Measurements from ENCODE around the gene TMEM129. TPM values are rescaled to one million over a fixed set of nuclear protein-coding genes. Genes with fewer than 3 reads are reported as not detected.
A peak's percentile ranks its signal among the peaks of the same experiment; 100 is the strongest.

The TMEM129 gene
- total RNA-seq, 3 donors from 2014 or later: 43.7 to 57.0 (median 55.6) TPM

DNA sequence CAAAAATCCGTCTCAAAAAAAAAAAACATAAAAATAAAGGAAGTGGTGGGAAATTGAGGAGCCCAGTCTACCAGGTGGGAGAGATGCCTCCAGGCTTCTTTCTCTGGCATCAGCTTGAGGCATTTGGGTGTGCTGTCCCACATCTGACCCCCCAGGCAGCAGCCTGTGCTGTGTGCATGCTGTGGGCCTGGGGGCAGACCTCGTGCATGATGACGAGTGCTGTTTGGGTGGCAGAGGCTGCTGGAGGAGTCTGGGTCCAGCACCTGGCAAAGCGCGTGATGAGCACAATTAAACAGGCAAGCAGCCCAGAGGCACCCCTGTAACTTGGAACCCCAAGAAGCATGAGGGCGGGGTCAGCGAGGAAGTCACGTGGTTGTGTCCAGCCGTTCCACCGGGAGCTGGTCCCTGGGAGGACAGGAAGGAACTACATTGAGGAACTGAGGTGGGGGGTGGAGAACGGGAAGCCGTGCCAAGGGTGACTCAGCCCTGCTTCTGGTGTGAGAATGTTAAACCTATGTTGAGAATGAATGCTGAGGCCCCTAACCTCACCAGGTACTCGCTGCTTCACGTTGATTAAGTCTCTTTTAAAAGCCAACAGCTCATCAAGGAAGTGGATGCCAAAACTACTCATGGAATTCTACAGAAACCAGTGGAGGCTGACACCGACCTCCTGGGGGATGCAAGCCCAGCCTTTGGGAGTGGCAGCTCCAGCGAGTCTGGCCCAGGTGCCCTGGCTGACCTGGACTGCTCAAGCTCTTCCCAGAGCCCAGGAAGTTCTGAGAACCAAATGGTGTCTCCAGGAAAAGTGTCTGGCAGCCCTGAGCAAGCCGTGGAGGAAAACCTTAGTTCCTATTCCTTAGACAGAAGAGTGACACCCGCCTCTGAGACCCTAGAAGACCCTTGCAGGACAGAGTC is 6.3 kb upstream of the TMEM129 start:
- Histone ChIP-seq H3K4me3 (no peak overlapping the region), H3K9me3 (no peaks in the 10 kb centered on the region), H3K36me3 (ENCODE audit: low read depth) (no peaks in the 10 kb centered on the region), H3K4me1 (ENCODE audit: low read depth) (peaks cover 7% of the 10 kb centered on the region)
- intact Hi-C loops (cut with DNase I, micrococcal nuclease): loop anchor here in 1 of 2 donors (2.0 kb wide), 1 partner anchor 35 kb away; no protein-coding TSS in a partner anchor
- TF ChIP-seq CTCF (IDR thresholded peaks at IDR 0.05): no peak
- DNase-seq (peak in 2 of 3 donors; percentile 55 to 82), ATAC-seq (peak; percentile 47)

- Histone ChIP-seq H3K4me1 (ENCODE audit: low read depth) (peaks cover 16% of the 10 kb centered on the region), H3K4me3 (no peak overlapping the region), H3K36me3 (ENCODE audit: low read depth) (no peaks in the 10 kb centered on the region), H3K9me3 (no peaks in the 10 kb centered on the region)
- intact Hi-C loops (cut with DNase I, micrococcal nuclease): loop anchor here in 1 of 2 donors (2.0 kb wide), 1 partner anchor 34 kb away; no protein-coding TSS in a partner anchor
- peak; percentile 98 for TF ChIP-seq CTCF (IDR thresholded peaks at IDR 0.05)
- peak; percentile 89 to 99 (median 95) for DNase-seq
- ATAC-seq: peak; percentile 78
Observed at GRCh38 chr4:1726146-1726934, 5.2 kb upstream of the TMEM129 start.

- intact Hi-C loops (cut with DNase I, micrococcal nuclease): no loop called here
Observed at GRCh38 chr4:1725521-1725920, 4.4 kb upstream of the TMEM129 start.

DNA sequence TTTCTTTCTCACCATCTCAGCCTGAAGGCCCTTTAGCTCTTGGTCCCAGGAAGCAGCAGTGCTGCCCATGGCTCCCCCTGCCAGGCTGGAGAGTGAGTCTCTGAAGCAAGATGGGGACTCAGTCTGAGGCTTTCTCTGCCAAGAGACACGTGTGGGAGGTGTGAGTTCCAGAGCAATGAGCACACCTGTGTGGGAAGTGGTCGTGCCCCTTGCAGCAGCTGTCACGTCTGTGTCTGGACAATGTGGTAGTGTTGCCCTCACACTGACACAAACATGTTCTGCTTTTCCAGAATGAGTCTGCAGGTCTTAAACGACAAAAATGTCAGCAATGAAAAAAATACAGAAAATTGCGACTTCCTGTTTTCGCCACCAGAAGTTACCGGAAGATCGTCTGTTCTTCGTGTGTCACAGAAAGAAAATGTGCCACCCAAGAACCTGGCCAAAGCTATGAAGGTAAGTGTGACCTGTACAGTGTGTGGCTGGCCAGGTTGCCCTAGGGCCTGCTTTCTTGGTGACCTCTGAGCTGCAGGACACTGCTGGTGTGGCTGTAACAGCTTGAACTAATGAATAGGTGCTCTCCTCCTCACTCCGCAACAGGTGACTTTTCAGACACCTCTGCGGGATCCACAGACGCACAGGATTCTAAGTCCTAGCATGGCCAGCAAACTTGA is 2.1 kb upstream of the TMEM129 start:
- Histone ChIP-seq H3K36me3 (ENCODE audit: low read depth) (no peaks in the 10 kb centered on the region), H3K4me3 (no peak overlapping the region), H3K4me1 (ENCODE audit: low read depth) (peaks cover 34% of the 10 kb centered on the region), H3K9me3 (no peaks in the 10 kb centered on the region)
- ATAC-seq (no peak), DNase-seq (peak in 1 of 3 donors; percentile 56)
- no peak for TF ChIP-seq CTCF (IDR thresholded peaks at IDR 0.05)
- intact Hi-C loops (cut with DNase I, micrococcal nuclease): no loop called here

More at GRCh38 chr4:1725521-1725920, 4.4 kb upstream of the TMEM129 start:
- no peaks in the 10 kb centered on the region for H3K9me3 ChIP-seq
- no peaks in the 10 kb centered on the region for H3K36me3 ChIP-seq (ENCODE audit: low read depth)
- H3K4me1 ChIP-seq (ENCODE audit: low read depth): peaks cover 16% of the 10 kb centered on the region
- H3K4me3 ChIP-seq: no peak overlapping the region
- DNase-seq: peak in 1 of 3 donors; percentile 53
- TF ChIP-seq CTCF (IDR thresholded peaks at IDR 0.05): no peak
- no peak for ATAC-seq

DNA sequence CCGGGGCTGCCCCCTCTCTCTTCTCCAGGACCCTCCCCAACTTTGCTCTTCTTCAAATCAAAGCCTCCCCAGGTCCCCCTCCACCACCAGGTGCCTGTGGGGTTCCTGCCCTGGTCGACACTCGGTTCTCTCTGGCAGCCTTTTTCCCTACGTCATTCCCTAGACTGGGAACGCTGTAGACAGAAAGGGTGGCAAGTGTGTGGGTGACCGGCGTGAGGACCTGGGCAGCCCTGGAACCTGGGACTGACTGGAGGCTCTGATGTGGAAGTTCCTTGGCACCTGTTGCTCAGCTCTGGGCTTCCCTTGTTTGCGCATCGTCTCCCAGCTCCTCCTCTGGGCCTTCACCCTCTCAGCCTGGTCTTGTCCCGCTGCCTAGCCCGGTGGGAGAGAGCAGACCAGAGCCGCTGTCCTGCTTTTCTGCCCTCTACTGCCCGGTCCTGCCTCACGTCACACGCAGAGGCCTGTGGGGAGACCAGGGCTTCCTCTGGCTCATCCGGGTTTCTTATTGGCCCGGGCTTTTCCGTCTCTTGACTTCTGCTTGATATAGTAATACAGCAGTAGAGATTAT is 1.5 kb upstream of the TMEM129 start:
- DNase-seq: peak in 1 of 3 donors; percentile 54
- no peak for TF ChIP-seq CTCF (IDR thresholded peaks at IDR 0.05)
- no peak for ATAC-seq
- Histone ChIP-seq H3K36me3 (ENCODE audit: low read depth) (no peaks in the 10 kb centered on the region), H3K9me3 (no peaks in the 10 kb centered on the region), H3K4me1 (ENCODE audit: low read depth) (peaks cover 35% of the 10 kb centered on the region), H3K4me3 (no peak overlapping the region)
- intact Hi-C loops (cut with DNase I, micrococcal nuclease): no loop called here
